Bronchus fibroblast of lung (primary cell): ENCODE measurements around the gene OR1I1. TPM values are rescaled to one million over a fixed set of nuclear protein-coding genes. Genes with fewer than 3 reads are reported as not detected.

Experiments used
- total RNA-seq: library from RNA; depleted of rRNA; stranded (reverse); fragments of >200 nt; gene quantifications from 2 replicates; pipeline ENCODE4 v1.2.3, GENCODE V29; 2015

The OR1I1 gene, protein sequence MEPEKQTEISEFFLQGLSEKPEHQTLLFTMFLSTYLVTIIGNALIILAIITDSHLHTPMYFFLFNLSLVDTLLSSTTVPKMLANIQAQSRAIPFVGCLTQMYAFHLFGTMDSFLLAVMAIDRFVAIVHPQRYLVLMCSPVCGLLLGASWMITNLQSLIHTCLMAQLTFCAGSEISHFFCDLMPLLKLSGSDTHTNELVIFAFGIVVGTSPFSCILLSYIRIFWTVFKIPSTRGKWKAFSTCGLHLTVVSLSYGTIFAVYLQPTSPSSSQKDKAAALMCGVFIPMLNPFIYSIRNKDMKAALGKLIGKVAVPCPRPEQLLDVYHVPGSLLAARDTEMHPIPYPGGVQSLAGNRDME
- not detected in 2 replicates for total RNA-seq

DNA sequence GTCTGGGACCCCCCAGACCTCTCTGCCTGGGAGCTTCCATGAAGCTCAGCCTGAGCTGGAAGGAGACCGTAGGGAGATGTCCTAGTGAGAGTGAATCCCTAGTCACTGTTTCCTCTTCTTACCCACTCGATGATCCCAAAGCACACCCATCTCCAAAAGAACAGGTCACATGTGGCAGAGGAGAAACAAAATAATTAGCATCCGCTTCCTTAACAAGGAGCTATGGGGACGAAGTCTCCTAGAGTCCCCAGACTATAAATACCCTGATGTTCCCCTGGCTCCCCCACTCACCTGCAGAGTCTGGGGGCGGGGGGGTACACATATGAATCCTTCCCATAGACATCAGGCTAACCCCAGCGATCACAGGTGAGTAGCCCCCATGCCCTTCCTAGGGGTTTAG, at the start of gene OR1I1:
Gene OR1I1, plus strand, starts transcription at position 301 of the 400 bp plus-strand sequence. CDS start 4,855 bp downstream, outside the sequence.

DNA sequence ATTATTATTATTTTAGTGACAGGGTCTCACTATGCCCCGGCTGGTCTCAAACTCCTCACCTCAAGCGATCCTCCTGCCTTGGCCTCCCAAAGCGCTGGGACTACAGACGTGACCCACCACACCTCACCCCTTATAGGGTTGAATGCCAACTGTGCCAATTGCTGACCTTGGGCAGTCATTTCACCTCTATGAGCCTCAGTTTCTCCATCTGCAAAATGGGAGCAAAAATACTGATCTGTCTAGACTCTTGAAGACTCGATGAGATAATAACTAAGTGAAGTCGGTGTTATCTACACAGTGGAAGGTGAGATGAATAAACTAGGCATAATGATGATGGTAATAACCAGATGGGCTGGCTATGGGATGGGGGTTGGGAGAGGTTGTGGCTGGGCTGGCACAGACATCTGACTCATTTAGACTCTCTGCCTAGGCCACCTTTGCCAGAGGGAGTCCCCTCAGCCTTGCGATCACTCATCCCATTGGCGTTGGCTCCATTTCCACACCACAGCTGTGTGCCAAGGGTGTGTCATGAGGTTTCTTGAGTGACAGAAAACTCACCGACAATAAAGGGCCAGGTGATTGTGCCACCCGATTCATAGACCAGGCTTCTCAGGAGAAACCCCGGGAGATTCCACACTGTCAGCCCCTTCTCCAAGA, 33.0 kb upstream of the OR1I1 start, which contains the start of gene CASP14:
Gene CASP14, plus strand, starts transcription at position 596 of the 657 bp plus-strand sequence. CDS start 2,772 bp downstream, outside the sequence.

DNA sequence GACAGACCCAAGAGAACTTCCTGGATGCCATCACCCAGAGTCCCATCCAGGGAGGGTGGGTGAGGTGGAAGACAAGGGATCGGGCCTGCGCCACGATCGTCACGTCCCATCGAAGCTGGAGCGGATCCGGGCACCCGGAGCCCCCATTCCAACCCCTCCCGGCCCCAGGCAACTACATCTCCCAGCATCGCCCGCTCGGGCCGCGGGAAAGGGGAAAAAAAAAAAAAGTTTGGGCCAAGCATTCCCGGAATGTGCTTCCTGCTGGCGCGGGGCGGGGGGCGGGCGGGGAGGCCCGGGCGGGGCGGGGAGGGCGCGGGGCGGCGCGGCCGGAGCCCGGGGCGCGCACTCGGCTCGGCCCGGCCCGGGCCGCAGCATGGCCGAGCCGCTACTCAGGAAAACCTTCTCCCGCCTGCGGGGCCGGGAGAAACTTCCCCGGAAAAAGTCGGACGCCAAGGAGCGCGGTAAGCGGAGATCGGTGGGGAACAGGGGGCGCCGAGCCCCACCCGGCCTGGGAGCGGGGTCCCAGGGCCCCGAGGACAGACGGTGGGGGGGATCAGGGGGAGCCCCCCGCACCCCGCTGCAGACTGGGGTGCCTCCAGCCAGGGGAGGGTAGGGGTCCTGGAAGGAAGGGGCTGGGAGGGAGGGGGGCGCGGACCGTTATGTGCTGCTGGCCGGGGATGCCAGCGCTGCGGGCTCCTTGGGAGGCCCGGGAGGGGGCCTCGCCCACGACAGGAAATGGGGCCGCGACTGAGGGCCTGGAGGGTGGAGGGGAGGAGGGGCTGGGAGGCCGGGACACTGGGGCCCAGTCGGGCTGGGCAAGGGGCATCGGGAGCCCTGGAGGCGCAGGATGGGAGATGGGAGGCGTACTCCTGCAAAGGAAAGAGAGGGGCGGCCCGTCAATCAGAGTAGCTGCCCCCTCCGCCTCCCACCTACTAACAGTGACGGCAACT, 25.3 kb downstream of the OR1I1 start, which contains the start of gene SYDE1:
Gene SYDE1, plus strand, starts transcription at position 341 of the 950 bp plus-strand sequence. Its CDS starts 33 bp downstream, at position 374.

Other genes with a start within 250 kb of the OR1I1 start
- not detected in 2 replicates for gene OR7A5, start 247.0 kb upstream of the OR1I1 start, total RNA-seq
- gene OR7C1, start 247.0 kb upstream of the OR1I1 start, total RNA-seq = not detected in 2 replicates
- gene OR7A10, start 233.3 kb upstream of the OR1I1 start, total RNA-seq = not detected in 2 replicates
- gene OR7A17, start 196.1 kb upstream of the OR1I1 start, total RNA-seq = not detected in 2 replicates
- gene OR7C2, start 140.7 kb upstream of the OR1I1 start, total RNA-seq = not detected in 2 replicates
- gene SLC1A6, start 102.3 kb upstream of the OR1I1 start, total RNA-seq = not detected in 2 replicates
- not detected in 2 replicates for gene CASP14, start 32.7 kb upstream of the OR1I1 start, total RNA-seq
- gene SYDE1, start 25.2 kb downstream of the OR1I1 start, total RNA-seq = 56.2 and 60.7 TPM in 2 replicates
- gene NOTCH3, start 118.8 kb downstream of the OR1I1 start, total RNA-seq = 3.0 and 3.1 TPM in 2 replicates
- gene EPHX3, start 150.2 kb downstream of the OR1I1 start, total RNA-seq = 0.30 and 0.50 TPM in 2 replicates